Left lung (tissue), 10 donors: ENCODE data around the gene AHSG. TPM values are rescaled to one million over a fixed set of nuclear protein-coding genes. Genes with fewer than 3 reads are reported as not detected.

Experiments used
- ATAC-seq: fragments of 200-7000 bp; cut with Tn5 transposase; one replicate; pipeline ENCODE4 v1.9.1; 2020; ENCODE audit warnings: moderate library complexity
- DNase-seq, 4 donors: peaks; one replicate each; pipeline ENCODE4 v3.0.0-alpha.2; 2013 to 2020
- H3K27ac ChIP-seq, 2 donors: fragments of 200-600 bp; sonication (generic) in 1 of 2; one replicate each; pipeline versions ENCODE4 v1.5.0 to v1.8.0; 2020 to 2021
- H3K27me3 ChIP-seq, 2 donors: fragments of 200-600 bp; sonication (generic) in 1 of 2; one replicate each; pipeline versions ENCODE4 v1.5.0 to v1.8.0; 2020 to 2021
- H3K36me3 ChIP-seq, 2 donors: fragments of 200-600 bp; sonication (generic) in 1 of 2; one replicate each; pipeline versions ENCODE4 v1.5.0 to v1.8.0; 2020 to 2021
- H3K4me1 ChIP-seq, 2 donors: fragments of 200-600 bp; one replicate each; pipeline ENCODE4 v1.8.0; 2021
- H3K4me3 ChIP-seq, 2 donors: fragments of 200-600 bp; sonication (generic) in 1 of 2; one replicate each; pipeline versions ENCODE4 v1.5.0 to v1.8.0; 2020 to 2021; ENCODE audit warnings: mild to moderate bottlenecking in 1 of 2
- H3K9me3 ChIP-seq, 2 donors: fragments of 200-600 bp; sonication (generic) in 1 of 2; one replicate each; pipeline versions ENCODE4 v1.5.0 to v1.8.0; 2020 to 2021
- CTCF ChIP-seq, 2 donors: fragments of 200-600 bp; sonication (generic) in 1 of 2; IDR thresholded peaks; one replicate each; pipeline versions ENCODE4 v1.5.0 to v1.8.0; 2021; ENCODE audit warnings: antibody characterized with exemption in 2 of 2
- intact Hi-C, 2 donors: fragments of 100-400 bp; cut with DNase I; formaldehyde crosslinking; loops; one replicate each; pipeline versions ENCODE4 v1.11.2 to v1.14.2; 2022
- polyA plus RNA-seq, 6 donors: library from polyadenylated mRNA; unstranded; fragments of 120-200 nt; gene quantifications; one replicate each; pipeline ENCODE4 v1.2.1, GENCODE V29; 2013; ENCODE audit not compliant: insufficient read length in 6 of 6
- total RNA-seq, 2 donors: library from RNA; stranded (reverse); fragmentation: NEBNext Ultra II Directional; extraction: Animal tissue kit (Norgen Biotek cat#: 25700); gene quantifications; one replicate each; pipeline ENCODE4 v1.2.1, GENCODE V29; 2021
- donor health status: DM: no; HTN: yes; CAD: no.
- donor health status: DM: no; HTN: no; CAD: no.

AHSG gene
- total and polyA plus RNA-seq, 8 donors = 0.09 to 5.7 (median 3.2) TPM; not detected in 5

GRCh38 chr3:186589121-186589520 is 23.7 kb upstream of the AHSG start:
- no peak overlapping the region for H3K27ac ChIP-seq
- no peaks in the 10 kb centered on the region for H3K27me3 ChIP-seq
- intact Hi-C loops = no loop called here
- DNase-seq (no peak), ATAC-seq (peak; percentile 41)
- no peak overlapping the region for H3K4me3 ChIP-seq
- peaks cover 0 to 24% of the 10 kb centered on the region in 2 donors for H3K36me3 ChIP-seq
- no peaks in the 10 kb centered on the region for H3K9me3 ChIP-seq
- no peaks in the 10 kb centered on the region for H3K4me1 ChIP-seq
- TF ChIP-seq CTCF (IDR thresholded peaks at IDR 0.05) = no peak

GRCh38 chr3:186589856-186590579 is 22.8 kb upstream of the AHSG start:
- ATAC-seq = peak; percentile 64
- no peak overlapping the region for H3K4me3 ChIP-seq
- intact Hi-C loops = no loop called here
- H3K4me1 ChIP-seq = no peaks in the 10 kb centered on the region
- no peak for TF ChIP-seq CTCF (IDR thresholded peaks at IDR 0.05)
- peak in 1 of 4 donors; percentile 54 for DNase-seq
- no peak overlapping the region for H3K27ac ChIP-seq
- H3K36me3 ChIP-seq = peaks cover 0 to 16% of the 10 kb centered on the region in 2 donors
- no peaks in the 10 kb centered on the region for H3K9me3 ChIP-seq
- H3K27me3 ChIP-seq = no peaks in the 10 kb centered on the region

- DNase-seq (no peak), ATAC-seq (no peak)
- intact Hi-C loops = no loop called here
- Histone ChIP-seq H3K36me3 (peaks cover 0 to 8% of the 10 kb centered on the region in 2 donors), H3K4me3 (no peak overlapping the region), H3K4me1 (no peaks in the 10 kb centered on the region), H3K9me3 (no peaks in the 10 kb centered on the region), H3K27ac (no peak overlapping the region), H3K27me3 (no peaks in the 10 kb centered on the region)
- TF ChIP-seq CTCF (IDR thresholded peaks at IDR 0.05) = no peak
Measured at GRCh38 chr3:186590580-186591295, 22.1 kb upstream of the AHSG start.

- TF ChIP-seq CTCF (IDR thresholded peaks at IDR 0.05) = no peak
- ATAC-seq = no peak
- intact Hi-C loops = no loop called here
- Histone ChIP-seq H3K36me3 (no peaks in the 10 kb centered on the region), H3K4me3 (no peak overlapping the region), H3K4me1 (no peaks in the 10 kb centered on the region), H3K27me3 (no peaks in the 10 kb centered on the region), H3K9me3 (no peaks in the 10 kb centered on the region), H3K27ac (no peak overlapping the region)
- DNase-seq = no peak
Measured at GRCh38 chr3:186592682-186593081, 20.2 kb upstream of the AHSG start.

- H3K4me1 ChIP-seq = no peaks in the 10 kb centered on the region
- intact Hi-C loops = no loop called here
- TF ChIP-seq CTCF (IDR thresholded peaks at IDR 0.05) = no peak
- no peaks in the 10 kb centered on the region for H3K27me3 ChIP-seq
- H3K36me3 ChIP-seq = no peaks in the 10 kb centered on the region
- H3K4me3 ChIP-seq = no peak overlapping the region
- DNase-seq (no peak), ATAC-seq (no peak)
- no peak overlapping the region for H3K27ac ChIP-seq
- H3K9me3 ChIP-seq = no peaks in the 10 kb centered on the region
Measured at GRCh38 chr3:186593862-186594261, 19.0 kb upstream of the AHSG start.
